IMR-90 (cell line): Measurements from ENCODE around the gene TBCK. TPM values are rescaled to one million over a fixed set of nuclear protein-coding genes. Genes with fewer than 3 reads are reported as not detected.

Experiments used
- ATAC-seq: fragments of 200-7000 bp; cut with Tn5 transposase; 2 replicates; pipeline ENCODE4 v1.9.1; 2020; ENCODE audit warnings: low read depth, mild to moderate bottlenecking, moderate library complexity
- BruUV-seq: library from RNA; stranded (reverse); fragments of 400-500 nt; replicated peaks from 2 replicates; lab custom pipeline; 2021; lab: Mats Ljungman, UMichigan
- CTCF ChIA-PET: fragments of 300-600 bp; formaldehyde crosslinking; extraction: SDS; loops from one replicate; lab custom pipeline; 2021; ENCODE audit warnings: antibody characterized with exemption; lab: Yijun Ruan, JAX
- POLR2A ChIA-PET: fragments of 300-600 bp; sonication (Branson Sonifier 250); formaldehyde crosslinking; loops from one replicate; lab custom pipeline; 2022; ENCODE audit warnings: antibody characterized with exemption; ENCODE audit not compliant: unreplicated experiment; lab: Charles Lee
- DNase-seq: peaks from one replicate; pipeline ENCODE4 v3.0.0; 2013
- H2AFZ ChIP-seq: replicated peaks from 2 replicates; pipeline ENCODE3; 2013; ENCODE audit warnings: low read length, mild to moderate bottlenecking; ENCODE audit not compliant: poor library complexity
- H2AK5ac ChIP-seq: 2 replicates; pipeline ENCODE4 v1.6.1; 2013; ENCODE audit warnings: low read depth, low read length, inconsistent platforms
- H2AK9ac ChIP-seq: replicated peaks from 2 replicates; pipeline ENCODE3; 2013; ENCODE audit warnings: mild to moderate bottlenecking, low read depth, low read length, moderate library complexity; ENCODE audit not compliant: poor library complexity
- H2BK120ac ChIP-seq: 2 replicates; pipeline ENCODE4 v1.6.1; 2013; ENCODE audit warnings: low read depth, low read length, inconsistent platforms
- H2BK15ac ChIP-seq: 3 replicates; pipeline ENCODE4 v1.6.1; 2013; ENCODE audit warnings: low read depth, low read length, inconsistent platforms
- H2BK20ac ChIP-seq: 2 replicates; pipeline ENCODE4 v1.6.1; 2013; ENCODE audit warnings: low read depth, mild to moderate bottlenecking, inconsistent platforms, low read length, moderate library complexity
- H2BK5ac ChIP-seq: 2 replicates; pipeline ENCODE4 v1.6.1; 2013; ENCODE audit warnings: mild to moderate bottlenecking, low read depth, low read length, inconsistent platforms; ENCODE audit not compliant: poor library complexity, severe bottlenecking
- H3K14ac ChIP-seq: replicated peaks from 2 replicates; pipeline ENCODE4 v1.6.1; 2013; ENCODE audit warnings: low read depth, low read length, inconsistent platforms
- H3K18ac ChIP-seq: 2 replicates; pipeline ENCODE4 v1.6.1; 2013; ENCODE audit warnings: low read depth, low read length, control low read depth
- H3K23ac ChIP-seq: 2 replicates; pipeline ENCODE4 v1.6.1; 2013; ENCODE audit warnings: low read depth, low read length, inconsistent platforms
- H3K27ac ChIP-seq: 2 replicates; pipeline ENCODE4 v1.5.1; 2013; ENCODE audit warnings: mild to moderate bottlenecking, control low read depth, low read length; ENCODE audit not compliant: insufficient read depth
- H3K27me3 ChIP-seq: 2 replicates; pipeline ENCODE4 v1.6.1; 2013; ENCODE audit warnings: low read length; ENCODE audit not compliant: control insufficient read depth, insufficient read depth
- H3K36me3 ChIP-seq: 2 replicates; pipeline ENCODE4 v1.6.1; 2013; ENCODE audit warnings: low read length, mixed read lengths; ENCODE audit not compliant: control insufficient read depth, insufficient read depth
- H3K4ac ChIP-seq: 2 replicates; pipeline ENCODE4 v1.6.1; 2013; ENCODE audit warnings: low read depth, low read length, inconsistent platforms
- H3K4me1 ChIP-seq: 2 replicates; pipeline ENCODE4 v1.6.1; 2013; ENCODE audit warnings: low read length, mixed read lengths; ENCODE audit not compliant: control insufficient read depth, insufficient read depth
- H3K4me2 ChIP-seq: 2 replicates; pipeline ENCODE4 v1.6.1; 2013; ENCODE audit warnings: low read depth, mild to moderate bottlenecking, control low read depth, low read length, moderate library complexity
- H3K4me3 ChIP-seq: 2 replicates; pipeline ENCODE4 v1.5.1; 2013; ENCODE audit warnings: low read depth, mild to moderate bottlenecking, control low read depth, low read length, moderate library complexity; ENCODE audit not compliant: insufficient read depth
- H3K56ac ChIP-seq: 2 replicates; pipeline ENCODE4 v1.6.1; 2013; ENCODE audit warnings: low read length, inconsistent platforms; ENCODE audit not compliant: insufficient read depth; ENCODE audit errors: extremely low read depth
- H3K79me1 ChIP-seq, 2 experiments: 2 replicates each; pipeline ENCODE4 v1.6.1; 2013; ENCODE audit warnings: low read length in 2 of 2, inconsistent platforms in 1 of 2, low read depth in 1 of 2
- H3K9ac ChIP-seq: 2 replicates; pipeline ENCODE4 v1.6.1; 2013; ENCODE audit warnings: low read depth, low read length, control low read depth
- H3K9me1 ChIP-seq: 2 replicates; pipeline ENCODE4 v1.6.1; 2013; ENCODE audit warnings: low read length, inconsistent platforms; ENCODE audit not compliant: insufficient read depth
- H3K9me3 ChIP-seq: 2 replicates; pipeline ENCODE4 v1.6.1; 2013; ENCODE audit warnings: low read length; ENCODE audit not compliant: control insufficient read depth, insufficient read depth
- H4K20me1 ChIP-seq: 2 replicates; pipeline ENCODE4 v1.6.1; 2013; ENCODE audit warnings: low read length, inconsistent platforms; ENCODE audit not compliant: insufficient read depth
- H4K5ac ChIP-seq: 2 replicates; pipeline ENCODE4 v1.6.1; 2013; ENCODE audit warnings: mild to moderate bottlenecking, low read depth, low read length, control low read depth
- H4K8ac ChIP-seq, 2 experiments: 2 replicates each; pipeline ENCODE4 v1.6.1; 2013; ENCODE audit warnings: low read depth in 2 of 2, low read length in 2 of 2, control low read depth in 1 of 2, inconsistent platforms in 1 of 2
- H4K91ac ChIP-seq: 2 replicates; pipeline ENCODE4 v1.6.1; 2013; ENCODE audit warnings: low read depth, low read length, inconsistent platforms; ENCODE audit not compliant: insufficient read depth
- BHLHE40 ChIP-seq: fragments of 150-350 bp; IDR thresholded peaks from 2 replicates; pipeline ENCODE4 v1.6.1; 2016; ENCODE audit warnings: mild to moderate bottlenecking, low read depth, low read length
- CEBPB ChIP-seq: IDR thresholded peaks from 2 replicates; pipeline ENCODE4 v1.6.1; 2012; ENCODE audit warnings: low read depth, low read length, improper control_type of control experiment
- CHD1 ChIP-seq: IDR thresholded peaks from 2 replicates; pipeline ENCODE4 v1.6.1; 2012; ENCODE audit warnings: low read depth, low read length, improper control_type of control experiment
- CTCF ChIP-seq: conservative IDR thresholded peaks from 2 replicates; pipeline ENCODE4 v1.5.1; 2012; ENCODE audit warnings: mild to moderate bottlenecking, low read depth, low read length, improper control_type of control experiment
- ELK1 ChIP-seq: fragments of 150-350 bp; IDR thresholded peaks from 2 replicates; pipeline ENCODE4 v1.6.1; 2016; ENCODE audit warnings: low read depth, mild to moderate bottlenecking, low read length, moderate library complexity, borderline replicate concordance
- FOS ChIP-seq: fragments of 150-350 bp; IDR thresholded peaks from 2 replicates; pipeline ENCODE4 v1.6.1; 2016; ENCODE audit warnings: low read depth, low read length
- MAFK ChIP-seq: IDR thresholded peaks from 2 replicates; pipeline ENCODE4 v1.6.1; 2012; ENCODE audit warnings: low read depth, low read length, improper control_type of control experiment
- MAZ ChIP-seq: IDR thresholded peaks from 2 replicates; pipeline ENCODE4 v1.6.1; 2012; ENCODE audit warnings: low read depth, mild to moderate bottlenecking, low read length, improper control_type of control experiment, moderate library complexity, borderline replicate concordance
- MXI1 ChIP-seq: IDR thresholded peaks from 2 replicates; pipeline ENCODE4 v1.6.1; 2012; ENCODE audit warnings: low read depth, mild to moderate bottlenecking, low read length, moderate library complexity, borderline replicate concordance
- NFE2L2 ChIP-seq: fragments of 150-350 bp; IDR thresholded peaks from 2 replicates; pipeline ENCODE4 v1.6.1; 2016; ENCODE audit warnings: low read depth, mild to moderate bottlenecking, low read length
- POLR2A ChIP-seq: IDR thresholded peaks from 2 replicates; pipeline ENCODE4 v1.6.1; 2012; ENCODE audit warnings: mild to moderate bottlenecking, low read depth, low read length
- RAD21 ChIP-seq: IDR thresholded peaks from 2 replicates; pipeline ENCODE4 v1.6.1; 2012; ENCODE audit warnings: low read length, improper control_type of control experiment
- RCOR1 ChIP-seq: IDR thresholded peaks from 2 replicates; pipeline ENCODE4 v1.6.1; 2012; ENCODE audit warnings: mild to moderate bottlenecking, low read length, improper control_type of control experiment; ENCODE audit not compliant: insufficient replicate concordance
- RFX5 ChIP-seq: IDR thresholded peaks from 2 replicates; pipeline ENCODE4 v1.8.0; 2012; ENCODE audit warnings: low read depth, mild to moderate bottlenecking, low read length, moderate library complexity
- SMC3 ChIP-seq: fragments of 150-350 bp; IDR thresholded peaks from 2 replicates; pipeline ENCODE4 v1.6.1; 2016; ENCODE audit warnings: low read depth, mild to moderate bottlenecking, antibody characterized with exemption, low read length, moderate library complexity
- USF2 ChIP-seq: fragments of 150-350 bp; IDR thresholded peaks from 2 replicates; pipeline ENCODE4 v1.6.1; 2017; ENCODE audit warnings: mild to moderate bottlenecking, antibody characterized with exemption, low read length, low read depth
- WGBS, 2 experiments: methylation state at CpG; one replicate each; pipeline versions ENCODE4 v1.1.5 to v1.1.7; 2013; ENCODE audit warnings: missing lambda C conversion rate in 2 of 2; ENCODE audit not compliant: insufficient read length in 1 of 2; ENCODE audit errors: extremely low coverage in 2 of 2; 5-methylcytosine and 5-hydroxymethylcytosine counted together
- dilution Hi-C: fragments of 300-500 bp; cut with HindIII; formaldehyde crosslinking; loops from one replicate; pipeline ENCODE4 v1.14.3; 2018; ENCODE audit warnings: low sequenced_read_pairs; ENCODE audit not compliant: unreplicated experiment
- in situ Hi-C: fragments of 300-500 bp; cut with MboI; formaldehyde crosslinking; loops from 3 replicates; pipeline ENCODE4 v1.14.3; 2019; ENCODE audit warnings: low sequenced_read_pairs, inconsistent platforms, mixed read lengths
- intact Hi-C: fragments of 100-400 bp; cut with micrococcal nuclease; formaldehyde crosslinking; loops from 2 replicates; pipeline ENCODE4 v1.10.0; 2022
- polyA plus RNA-seq, 3 experiments: library from polyadenylated mRNA; depleted of rRNA; stranded (reverse); fragments of >200 nt; gene quantifications; 2 replicates each; pipeline ENCODE4 v1.2.3, GENCODE V29; 2012; ENCODE audit warnings: low replicate concordance in 1 of 3
- total RNA-seq: library from RNA; depleted of rRNA; stranded (reverse); fragments of >200 nt; gene quantifications from 2 replicates; pipeline ENCODE4 v1.2.3, GENCODE V29; 2012

TBCK gene
- total and polyA plus RNA-seq, 2 of the 4 experiments (the other 2 are of a cell fraction) = 10.7 to 29.9 TPM

GRCh38 chr4:106010761-106011160, 305.2 kb downstream of the TBCK start:
- intact Hi-C loops (no loop called here), in situ Hi-C loops (no loop called here), dilution Hi-C loops (no loop called here)
- Histone ChIP-seq H2BK120ac (no peak overlapping the region), H3K9me3 (0 out of 2 replicates have a peak, but pooled peaks cover 3% of the 10 kb centered on the region), H3K4me2 (no peak overlapping the region), H2BK20ac (no peak overlapping the region), H3K14ac (no peak overlapping the region), H3K4me1 (no peaks in the 10 kb centered on the region), H3K4me3 (no peak overlapping the region), H2AK9ac (no peak overlapping the region), H3K79me1 (no peaks in the 10 kb centered on the region), H3K56ac (no peak overlapping the region), H2BK15ac (no peak overlapping the region), H3K9ac (no peak overlapping the region), H3K9me1 (no peaks in the 10 kb centered on the region), H4K20me1 (no peaks in the 10 kb centered on the region), H2AFZ (no peak overlapping the region), H4K91ac (no peak overlapping the region), H4K5ac (no peak overlapping the region), H3K27ac (no peak overlapping the region), H3K18ac (no peak overlapping the region), H2AK5ac (no peak overlapping the region), H4K8ac (no peak overlapping the region), H3K27me3 (no peaks in the 10 kb centered on the region), H3K4ac (no peak overlapping the region), H2BK5ac (no peak overlapping the region), H3K23ac (no peak overlapping the region), H3K36me3 (no peaks in the 10 kb centered on the region)
- TF ChIP-seq FOS = no peak
- TF ChIP-seq ELK1 = no peak
- TF ChIP-seq RFX5 = no peak
- no peak for TF ChIP-seq CEBPB
- TF ChIP-seq RCOR1 = no peak
- TF ChIP-seq MAZ = no peak
- TF ChIP-seq MXI1 = no peak
- TF ChIP-seq POLR2A = no peak
- no peak for TF ChIP-seq BHLHE40
- no peak for TF ChIP-seq CHD1
- TF ChIP-seq MAFK = no peak
- TF ChIP-seq NFE2L2 = no peak
- TF ChIP-seq USF2 = no peak
- no peak for TF ChIP-seq RAD21
- TF ChIP-seq SMC3 = no peak
- no peak for TF ChIP-seq CTCF
- no CpG with 5 or more reads among the region's 2 CpGs for WGBS, 2 experiments
- no peak for DNase-seq
- CTCF ChIA-PET = no interaction called here
- no peak for ATAC-seq
- BruUV-seq = no TSS peak
- POLR2A ChIA-PET = no interaction called here
